ENCODE data around the gene MED10.

The MED10 gene

DNA sequence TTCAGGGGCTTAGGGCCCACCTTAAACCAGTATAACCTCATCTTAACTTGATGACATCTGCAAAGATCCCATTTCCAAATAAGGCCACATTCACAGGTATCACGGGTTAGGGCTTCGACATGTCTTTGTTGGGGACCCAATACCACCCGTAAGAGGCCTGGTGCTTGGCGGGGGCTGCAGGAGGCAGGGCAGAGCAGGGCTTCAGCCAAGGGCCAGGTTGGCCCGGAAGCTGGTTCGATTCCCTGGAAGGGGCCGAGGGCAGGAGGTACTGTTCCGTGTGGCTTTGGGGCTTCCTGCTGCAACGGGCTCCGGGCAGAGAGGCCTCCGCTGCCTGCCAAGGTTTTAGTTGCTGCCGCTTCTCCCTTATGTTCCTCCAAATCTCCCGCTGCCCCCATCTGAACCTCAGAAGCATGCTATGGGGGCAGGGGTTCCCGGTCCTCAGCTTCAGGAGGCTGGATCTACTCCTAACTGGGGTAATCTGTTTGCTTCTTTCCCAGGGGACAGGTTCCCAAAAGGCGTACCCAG is 29.8 kb downstream of the MED10 start:
- no peak for DNase-seq (ENCODE audit: low read depth)

DNA sequence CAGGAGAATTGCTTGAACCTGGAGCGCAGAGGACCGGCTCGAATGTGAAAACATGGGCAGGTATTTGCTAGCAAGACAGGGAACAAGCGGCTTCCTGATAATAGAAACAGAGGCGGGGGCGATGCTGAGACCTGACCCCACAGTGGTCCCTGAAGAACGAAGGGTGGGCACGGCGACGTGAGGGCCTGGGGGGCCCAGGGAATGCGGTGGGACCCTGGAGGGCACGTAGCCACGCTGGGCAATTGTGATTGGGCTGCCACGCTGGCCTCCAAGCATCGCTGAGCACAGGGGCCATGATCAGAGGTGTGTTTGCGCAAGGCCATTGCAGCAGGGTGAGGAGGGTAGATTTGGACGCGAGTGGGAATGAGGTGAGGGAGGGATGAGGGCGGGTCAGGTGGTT is 30.7 kb downstream of the MED10 start:
- no peak for DNase-seq (ENCODE audit: low read depth)

DNA sequence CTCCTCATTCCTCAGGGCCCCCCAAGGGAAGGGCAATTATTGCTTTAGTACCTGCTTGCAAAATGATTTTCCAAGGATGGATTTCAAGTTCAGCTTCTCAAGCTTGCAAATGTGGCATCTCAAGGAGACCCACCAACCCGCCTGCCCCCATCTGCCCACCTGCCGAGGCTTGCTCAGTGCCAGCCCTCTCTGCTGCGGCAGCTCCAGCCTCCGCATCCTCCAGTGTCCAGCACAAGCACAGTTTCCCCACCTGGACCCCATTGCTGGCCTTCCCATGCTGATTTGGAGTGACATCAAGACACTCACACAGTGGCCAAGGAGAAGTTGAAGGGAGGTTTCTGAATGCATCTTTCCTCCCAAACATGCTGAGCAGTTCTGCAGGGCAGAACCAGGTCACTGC is 31.2 kb downstream of the MED10 start:
- DNase-seq (ENCODE audit: low read depth), result no peak

DNA sequence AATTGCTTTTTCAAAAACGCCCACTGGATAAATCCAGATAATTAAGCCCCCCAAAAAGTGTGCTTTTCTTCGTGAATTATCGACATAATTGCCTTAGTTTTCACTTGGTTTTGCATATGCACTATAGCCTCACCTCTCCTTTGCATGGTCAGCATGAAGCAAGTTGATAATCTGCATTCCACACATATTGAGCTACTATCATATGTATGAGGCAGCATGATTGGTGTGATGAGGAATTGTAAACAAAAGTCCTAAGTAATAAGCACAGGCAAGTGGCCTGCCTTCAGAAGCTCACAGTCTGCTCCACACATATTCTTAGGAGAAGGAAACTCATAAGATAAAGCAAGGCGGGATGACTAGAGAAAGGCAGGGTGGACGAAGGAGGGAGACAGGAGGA is 33.8 kb downstream of the MED10 start:
- DNase-seq (ENCODE audit: low read depth), result no peak

DNA sequence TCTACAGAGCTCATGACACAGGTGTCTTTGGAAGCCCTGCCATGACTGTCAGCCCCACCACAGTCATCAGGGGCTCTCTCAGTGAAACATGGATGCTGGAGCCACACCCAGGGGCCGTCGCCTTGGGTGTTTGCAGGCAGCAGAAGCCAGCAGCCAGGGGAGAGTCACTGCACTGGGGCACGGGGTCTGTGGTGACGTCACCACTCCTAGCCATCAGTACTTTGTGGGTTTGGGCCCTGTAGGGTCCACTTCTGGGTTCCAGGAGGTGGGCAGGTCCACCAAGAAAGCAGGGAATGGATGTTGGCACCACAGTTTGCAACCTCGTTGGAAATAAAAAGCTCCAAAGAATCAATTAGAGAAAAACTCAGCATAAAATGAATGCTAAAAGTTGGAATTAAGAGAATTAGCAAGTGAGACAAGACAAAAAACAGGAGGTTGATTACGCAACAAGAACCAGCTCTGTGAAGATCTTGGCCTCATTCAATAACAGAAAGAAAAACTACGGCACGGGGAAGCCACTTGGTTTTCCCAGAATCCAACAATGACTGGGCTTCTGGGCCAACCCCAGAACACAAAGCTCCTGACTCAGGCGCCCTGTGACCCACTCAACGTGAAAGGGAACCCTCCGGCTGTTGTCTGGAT is 34.3 kb downstream of the MED10 start:
- DNase-seq (ENCODE audit: low read depth), result no peak

- no peak for DNase-seq (ENCODE audit: low read depth)
Observed at GRCh38 chr5:6342689-6343315, 35.5 kb downstream of the MED10 start.

DNA sequence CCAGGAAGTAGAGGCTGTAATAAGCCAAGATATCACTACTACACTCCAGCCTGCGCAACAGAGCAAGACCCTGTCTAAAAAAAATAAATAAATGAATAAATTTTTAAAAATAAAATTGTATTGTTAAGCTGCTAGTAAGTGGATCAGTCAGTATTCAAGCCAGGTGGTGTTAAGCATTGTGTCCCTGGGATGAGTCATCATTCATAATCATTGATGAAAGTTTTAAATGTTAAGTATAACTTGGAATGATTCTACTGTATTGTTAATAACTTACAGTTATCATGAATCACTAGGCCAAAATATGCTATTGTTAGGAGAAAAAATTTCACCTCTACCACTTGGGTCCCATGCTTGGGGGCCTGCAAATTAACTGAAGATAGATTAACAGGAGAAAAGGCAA is 38.2 kb downstream of the MED10 start:
- DNase-seq (ENCODE audit: low read depth), result no peak

DNA sequence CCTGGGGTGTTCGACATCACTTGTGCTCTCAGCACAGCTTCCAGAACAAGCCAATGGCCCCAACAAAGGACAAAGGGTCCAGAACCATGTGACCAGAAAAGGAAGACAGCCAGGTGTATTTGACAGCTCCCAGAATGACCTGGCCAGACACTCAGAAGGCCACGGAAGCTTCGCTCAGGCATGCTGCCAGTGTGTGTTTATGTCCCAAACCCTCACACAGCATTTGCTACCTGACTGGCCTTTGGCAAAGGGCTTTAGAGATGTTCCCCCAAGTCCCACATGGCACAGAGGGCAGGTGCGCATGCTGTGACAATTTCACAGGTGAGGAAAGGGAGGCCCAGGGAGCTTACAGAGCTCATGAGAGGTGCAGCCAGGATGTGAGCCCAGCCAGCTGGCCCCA is 39.5 kb downstream of the MED10 start:
- no peak for DNase-seq (ENCODE audit: low read depth)

- DNase-seq (ENCODE audit: low read depth), result no peak
Observed at GRCh38 chr5:6338135-6338534, 40.2 kb downstream of the MED10 start.

GRCh38 chr5:6333182-6333905 is 45.0 kb downstream of the MED10 start:
- no peak for DNase-seq (ENCODE audit: low read depth)

DNA sequence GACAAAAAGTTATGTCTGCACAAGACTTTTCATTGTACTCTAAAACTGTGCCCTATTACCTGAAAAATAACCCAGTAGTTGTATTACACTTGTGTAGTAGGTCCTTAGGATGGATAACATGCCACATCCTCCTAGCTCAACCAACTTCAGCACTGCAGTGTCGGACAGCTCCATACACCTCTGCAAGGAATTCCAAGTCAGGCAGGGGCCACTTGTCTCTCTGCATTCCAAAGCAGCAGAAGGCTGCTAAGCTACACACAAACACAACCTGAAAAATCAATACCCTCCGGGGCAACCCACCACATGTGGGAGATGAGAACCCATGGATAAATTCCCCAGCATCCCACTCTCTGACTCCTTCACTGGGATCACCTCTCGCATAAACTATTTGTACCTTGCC is 50.2 kb downstream of the MED10 start:
- DNase-seq (ENCODE audit: low read depth), result no peak

- DNase-seq (ENCODE audit: low read depth), result no peak
Observed at GRCh38 chr5:6326776-6327175, 51.6 kb downstream of the MED10 start.

DNA sequence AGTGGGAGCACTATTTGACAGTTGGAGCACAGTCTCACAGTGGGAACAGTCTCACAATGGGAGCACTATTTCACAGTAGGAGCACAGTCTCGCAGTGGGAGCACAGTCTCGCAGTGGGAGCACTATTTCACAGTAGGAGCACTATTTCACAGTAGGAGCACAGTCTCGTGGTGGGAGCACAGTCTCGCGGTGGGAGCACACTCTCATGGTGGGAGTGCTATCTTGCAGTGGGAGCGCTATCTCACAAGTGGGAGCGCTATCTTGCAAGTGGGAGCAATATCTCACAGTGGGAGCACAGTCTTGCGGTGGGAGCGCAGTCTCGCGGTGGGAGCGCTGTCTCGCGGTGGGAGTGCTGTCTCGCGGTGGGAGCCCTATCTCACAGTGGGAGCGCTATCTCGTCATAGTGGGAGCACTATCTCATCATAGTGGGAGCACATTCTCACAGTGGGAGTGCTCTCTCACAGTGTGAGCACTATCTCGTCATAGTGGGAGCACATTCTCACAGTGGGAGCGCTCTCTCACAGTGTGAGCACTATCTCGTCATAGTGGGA is 56.1 kb downstream of the MED10 start:
- no peak for DNase-seq (ENCODE audit: low read depth)

Measured in stimulated activated CD8-positive, alpha-beta memory T cell treated with anti-CD3 and anti-CD28 coated beads, Interleukin-7, amount 100 ng/mL, for 24 hours (primary cell).